CD14-positive monocyte (primary cell): ENCODE data around the gene DCP1A. TPM values are rescaled to one million over a fixed set of nuclear protein-coding genes. Genes with fewer than 3 reads are reported as not detected.
"Not testable (repeated sequence)": the region's sequence is repeated elsewhere in the genome, so short reads cannot be mapped to it uniquely, and the experiment has no call there.

Source experiments
- DNase-seq, 3 donors: peaks; one replicate each; pipeline ENCODE4 v3.0.0-alpha.2; 2011 to 2022
- H2AFZ ChIP-seq: 2 replicates; pipeline ENCODE4 v1.6.0; 2012; ENCODE audit warnings: mild to moderate bottlenecking, low read depth, low read length, inconsistent platforms; ENCODE audit not compliant: insufficient read depth, poor library complexity, severe bottlenecking
- H3K27ac ChIP-seq, 2 donors: 1 replicate in 1 of 2; 2 replicates in 1 of 2; pipeline ENCODE4 v1.5.1; 2012 to 2013; ENCODE audit warnings: low read length in 2 of 2, control low read depth in 1 of 2, inconsistent platforms in 1 of 2, low read depth in 1 of 2, mild to moderate bottlenecking in 1 of 2
- H3K27me3 ChIP-seq, 2 donors: one replicate each; pipeline versions ENCODE4 v1.6.0 to v1.6.1; 2011 to 2013; ENCODE audit warnings: low read length in 2 of 2; ENCODE audit not compliant: control insufficient read depth in 2 of 2, insufficient read depth in 2 of 2
- H3K36me3 ChIP-seq, 2 donors: replicated peaks in 1 of 2; 1 replicate in 1 of 2; 2 replicates in 1 of 2; pipeline versions ENCODE4 v1.5.1 to v1.6.1; 2012 to 2013; ENCODE audit warnings: low read length in 2 of 2, control low read depth in 1 of 2, inconsistent platforms in 1 of 2, mild to moderate bottlenecking in 1 of 2; ENCODE audit not compliant: insufficient read depth in 2 of 2, control insufficient read depth in 1 of 2
- H3K4me1 ChIP-seq, 2 donors: 1 replicate in 1 of 2; 2 replicates in 1 of 2; pipeline versions ENCODE4 v1.5.1 to v1.6.1; 2012 to 2013; ENCODE audit warnings: low read length in 2 of 2, control low read depth in 1 of 2, inconsistent platforms in 1 of 2, mild to moderate bottlenecking in 1 of 2, moderate library complexity in 1 of 2; ENCODE audit not compliant: insufficient read depth in 2 of 2, control insufficient read depth in 1 of 2
- H3K4me2 ChIP-seq: replicated peaks from 2 replicates; pipeline ENCODE3; 2012; ENCODE audit warnings: low read length, moderate library complexity, mild to moderate bottlenecking; ENCODE audit not compliant: poor library complexity, severe bottlenecking; ENCODE audit errors: extremely low read depth
- H3K4me3 ChIP-seq, 3 experiments: fragments of 200-600 bp in 1 of 3; sonication (generic) in 1 of 3; replicated peaks in 1 of 3; 1 replicate in 2 of 3; 2 replicates in 1 of 3; pipeline ENCODE4 v1.5.1; 2011 to 2013; ENCODE audit warnings: low read length in 3 of 3, mild to moderate bottlenecking in 3 of 3, control low read depth in 2 of 3, low read depth in 2 of 3, inconsistent platforms in 1 of 3, moderate library complexity in 1 of 3
- H3K79me2 ChIP-seq: 2 replicates; pipeline ENCODE4 v1.6.0; 2012; ENCODE audit warnings: mild to moderate bottlenecking, control low read depth, inconsistent platforms, low read length, moderate library complexity; ENCODE audit not compliant: insufficient read depth
- H3K9ac ChIP-seq: 2 replicates; pipeline ENCODE4 v1.6.0; 2017; ENCODE audit warnings: low read length, mild to moderate bottlenecking; ENCODE audit not compliant: insufficient read depth, poor library complexity, severe bottlenecking
- H3K9me3 ChIP-seq, 2 donors: replicated peaks in 1 of 2; 1 replicate in 1 of 2; 2 replicates in 1 of 2; pipeline versions ENCODE4 v1.5.1 to v1.6.1; 2012 to 2013; ENCODE audit warnings: low read length in 2 of 2, control low read depth in 1 of 2; ENCODE audit not compliant: control insufficient read depth in 1 of 2, insufficient read depth in 1 of 2
- H4K20me1 ChIP-seq: 2 replicates; pipeline ENCODE4 v1.6.0; 2012; ENCODE audit warnings: mild to moderate bottlenecking, low read length, control low read depth, moderate library complexity; ENCODE audit not compliant: insufficient read depth
- H3K27ac Mint-ChIP-seq, 7 donors: one replicate each; pipeline ENCODE4 v1.8.0; 2020; ENCODE audit warnings: mild to moderate bottlenecking in 7 of 7, mixed read lengths in 7 of 7, moderate library complexity in 6 of 7, inconsistent platforms in 2 of 7
- H3K27me3 Mint-ChIP-seq, 3 donors: one replicate each; pipeline ENCODE4 v1.8.0; 2021 to 2022; ENCODE audit warnings: low read depth in 3 of 3, mild to moderate bottlenecking in 3 of 3, mixed read lengths in 3 of 3, moderate library complexity in 3 of 3, inconsistent platforms in 1 of 3
- H3K36me3 Mint-ChIP-seq, 2 donors: one replicate each; pipeline ENCODE4 v1.8.0; 2020; ENCODE audit warnings: mixed read lengths in 2 of 2, inconsistent platforms in 1 of 2, mild to moderate bottlenecking in 1 of 2
- H3K4me1 Mint-ChIP-seq: one replicate; pipeline ENCODE4 v1.8.0; 2020; ENCODE audit warnings: mild to moderate bottlenecking, mixed read lengths
- H3K4me3 Mint-ChIP-seq, 2 donors: one replicate each; pipeline ENCODE4 v1.8.0; 2020; ENCODE audit warnings: mild to moderate bottlenecking in 2 of 2, mixed read lengths in 2 of 2, moderate library complexity in 1 of 2
- H3K9me3 Mint-ChIP-seq, 7 donors: one replicate each; pipeline ENCODE4 v1.8.0; 2020 to 2022; ENCODE audit warnings: mixed read lengths in 7 of 7, mild to moderate bottlenecking in 6 of 7, moderate library complexity in 6 of 7, inconsistent platforms in 2 of 7
- WGBS: methylation state at CpG from one replicate; pipeline ENCODE4 v1.1.5; 2013; ENCODE audit warnings: missing lambda C conversion rate; ENCODE audit not compliant: insufficient coverage; 5-methylcytosine and 5-hydroxymethylcytosine counted together
- intact Hi-C, 2 donors: fragments of 100-400 bp; cut with micrococcal nuclease; formaldehyde crosslinking; loops; one replicate each; pipeline versions ENCODE4 v1.15.0 to v1.15.1; 2023
- polyA plus RNA-seq, 3 donors: library from polyadenylated mRNA; depleted of rRNA in 1 of 3; unstranded in 2 of 3; stranded (reverse) in 1 of 3; fragments of 300-500 nt in 2 of 3; fragments of >200 nt in 1 of 3; fragmentation: Illumina TruSeq in 2 of 3; gene quantifications; 1 replicate in 2 of 3; 2 replicates in 1 of 3; pipeline ENCODE4 v1.2.3, GENCODE V29; 2012 to 2021
- TF ChIP-seq, protein P1 (sequence below): fragments of 200-600 bp; IDR thresholded peaks from one replicate; pipeline ENCODE4 v1.8.0; 2022; ENCODE audit warnings: antibody characterized with exemption, mild to moderate bottlenecking

The DCP1A gene
- polyA plus RNA-seq, 3 donors, result 11.9 to 25.4 (median 19.3) TPM

GRCh38 chr3:53329897-53330296, 17.4 kb downstream of the DCP1A start:
- WGBS, result no CpG with 5 or more reads among the region's 1 CpG
- intact Hi-C loops, result no loop called here
- H3K4me1 ChIP-seq, result no peaks in the 10 kb centered on the region
- H3K9me3 Mint-ChIP-seq, result peaks cover 0 to 6% (median 0%) of the 10 kb centered on the region in 7 donors
- H3K4me3 Mint-ChIP-seq, result no peak overlapping the region
- H4K20me1 ChIP-seq, result peaks cover 60% of the 10 kb centered on the region
- no peaks in the 10 kb centered on the region for H3K27me3 ChIP-seq
- H2AFZ ChIP-seq, result no peak overlapping the region
- peak overlapping the region in 1 of 7 donors; percentile 67 for H3K27ac Mint-ChIP-seq
- peaks cover 9% of the 10 kb centered on the region for H3K4me1 Mint-ChIP-seq
- TF ChIP-seq, protein P1, sequence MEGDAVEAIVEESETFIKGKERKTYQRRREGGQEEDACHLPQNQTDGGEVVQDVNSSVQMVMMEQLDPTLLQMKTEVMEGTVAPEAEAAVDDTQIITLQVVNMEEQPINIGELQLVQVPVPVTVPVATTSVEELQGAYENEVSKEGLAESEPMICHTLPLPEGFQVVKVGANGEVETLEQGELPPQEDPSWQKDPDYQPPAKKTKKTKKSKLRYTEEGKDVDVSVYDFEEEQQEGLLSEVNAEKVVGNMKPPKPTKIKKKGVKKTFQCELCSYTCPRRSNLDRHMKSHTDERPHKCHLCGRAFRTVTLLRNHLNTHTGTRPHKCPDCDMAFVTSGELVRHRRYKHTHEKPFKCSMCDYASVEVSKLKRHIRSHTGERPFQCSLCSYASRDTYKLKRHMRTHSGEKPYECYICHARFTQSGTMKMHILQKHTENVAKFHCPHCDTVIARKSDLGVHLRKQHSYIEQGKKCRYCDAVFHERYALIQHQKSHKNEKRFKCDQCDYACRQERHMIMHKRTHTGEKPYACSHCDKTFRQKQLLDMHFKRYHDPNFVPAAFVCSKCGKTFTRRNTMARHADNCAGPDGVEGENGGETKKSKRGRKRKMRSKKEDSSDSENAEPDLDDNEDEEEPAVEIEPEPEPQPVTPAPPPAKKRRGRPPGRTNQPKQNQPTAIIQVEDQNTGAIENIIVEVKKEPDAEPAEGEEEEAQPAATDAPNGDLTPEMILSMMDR, result no peak
- H3K4me3 ChIP-seq, result no peak overlapping the region
- H3K9ac ChIP-seq, result no peak overlapping the region
- no peak overlapping the region for H3K27ac ChIP-seq
- H3K9me3 ChIP-seq, result no peaks in the 10 kb centered on the region
- H3K4me2 ChIP-seq, result no peak overlapping the region
- no peak for DNase-seq
- H3K36me3 ChIP-seq, result peaks cover 26 to 79% of the 10 kb centered on the region in 2 donors
- H3K27me3 Mint-ChIP-seq, result no peaks in the 10 kb centered on the region
- H3K79me2 ChIP-seq, result peaks cover 60% of the 10 kb centered on the region
- H3K36me3 Mint-ChIP-seq, result peaks cover 53 to 76% of the 10 kb centered on the region in 2 donors

- H3K36me3 Mint-ChIP-seq, result peaks cover 46 to 66% of the 10 kb centered on the region in 2 donors
- no peak overlapping the region for H2AFZ ChIP-seq
- H3K36me3 ChIP-seq, result peaks cover 23 to 77% of the 10 kb centered on the region in 2 donors
- H3K4me1 ChIP-seq, result no peaks in the 10 kb centered on the region
- peak overlapping the region in 4 of 7 donors; percentile 17 to 74 (median 46) for H3K27ac Mint-ChIP-seq
- no peak overlapping the region for H3K4me3 Mint-ChIP-seq
- H3K27ac ChIP-seq, result peak overlapping the region in 1 of 2 donors; percentile 59
- no peaks in the 10 kb centered on the region for H3K27me3 ChIP-seq
- no peak overlapping the region for H3K4me2 ChIP-seq
- H3K9me3 ChIP-seq, result no peaks in the 10 kb centered on the region
- H3K9me3 Mint-ChIP-seq, result peaks cover 0 to 6% (median 0%) of the 10 kb centered on the region in 7 donors
- no peak overlapping the region for H3K4me3 ChIP-seq
- H3K79me2 ChIP-seq, result peaks cover 67% of the 10 kb centered on the region
- H3K4me1 Mint-ChIP-seq, result peaks cover 9% of the 10 kb centered on the region
- TF ChIP-seq, protein P1, result no peak
- H4K20me1 ChIP-seq, result peaks cover 71% of the 10 kb centered on the region
- H3K27me3 Mint-ChIP-seq, result no peaks in the 10 kb centered on the region
- H3K9ac ChIP-seq, result no peak overlapping the region
- DNase-seq, result no peak
- 86% methylated on average over 1 of the region's 5 CpGs for WGBS
- intact Hi-C loops, result no loop called here
Measured at GRCh38 chr3:53328746-53329145, 18.6 kb downstream of the DCP1A start.

DNA sequence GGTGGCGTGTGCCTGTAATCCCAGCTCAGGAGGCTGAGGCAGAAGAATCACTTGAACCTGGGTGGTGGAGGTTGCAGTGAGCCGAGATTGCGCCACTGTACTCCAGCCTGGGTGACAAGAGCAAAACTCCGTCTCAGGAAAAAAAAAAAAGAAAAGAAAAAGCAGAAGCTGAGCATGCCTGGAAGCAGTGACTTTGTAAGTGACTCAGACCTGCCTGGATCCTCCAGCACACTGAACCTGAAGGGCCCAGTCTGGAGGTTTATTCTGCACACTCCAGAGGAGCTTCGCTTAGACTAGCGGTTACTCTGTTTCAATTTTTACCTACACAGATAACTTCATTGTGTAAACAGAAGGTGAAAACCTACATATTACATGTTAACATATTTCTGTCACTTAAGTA, 19.4 kb downstream of the DCP1A start:
- H3K9me3 ChIP-seq, H3K27me3 Mint-ChIP-seq, H3K27me3 ChIP-seq, H3K4me1 Mint-ChIP-seq, H3K9ac ChIP-seq, intact Hi-C loops, H3K4me3 Mint-ChIP-seq, H3K4me1 ChIP-seq, H3K9me3 Mint-ChIP-seq, H2AFZ ChIP-seq, H3K4me3 ChIP-seq, H3K4me2 ChIP-seq: not testable (repeated sequence)
- WGBS, result 30% methylated on average over 2 of the region's 6 CpGs
- Histone ChIP-seq H3K27ac (peak overlapping the region in 1 of 2 donors; percentile 35), H3K79me2 (peaks cover 73% of the 10 kb centered on the region), H3K36me3 (peaks cover 20 to 75% of the 10 kb centered on the region in 2 donors), H4K20me1 (peaks cover 78% of the 10 kb centered on the region)
- DNase-seq, result peak; percentile 43 to 79 (median 61)
- Mint-ChIP-seq H3K36me3 (peaks cover 47 to 66% of the 10 kb centered on the region in 2 donors), H3K27ac (peak overlapping the region in 5 of 7 donors; percentile 13 to 71 (median 40))
